ENCODE results near the gene L3MBTL4.

The L3MBTL4 gene

DNA sequence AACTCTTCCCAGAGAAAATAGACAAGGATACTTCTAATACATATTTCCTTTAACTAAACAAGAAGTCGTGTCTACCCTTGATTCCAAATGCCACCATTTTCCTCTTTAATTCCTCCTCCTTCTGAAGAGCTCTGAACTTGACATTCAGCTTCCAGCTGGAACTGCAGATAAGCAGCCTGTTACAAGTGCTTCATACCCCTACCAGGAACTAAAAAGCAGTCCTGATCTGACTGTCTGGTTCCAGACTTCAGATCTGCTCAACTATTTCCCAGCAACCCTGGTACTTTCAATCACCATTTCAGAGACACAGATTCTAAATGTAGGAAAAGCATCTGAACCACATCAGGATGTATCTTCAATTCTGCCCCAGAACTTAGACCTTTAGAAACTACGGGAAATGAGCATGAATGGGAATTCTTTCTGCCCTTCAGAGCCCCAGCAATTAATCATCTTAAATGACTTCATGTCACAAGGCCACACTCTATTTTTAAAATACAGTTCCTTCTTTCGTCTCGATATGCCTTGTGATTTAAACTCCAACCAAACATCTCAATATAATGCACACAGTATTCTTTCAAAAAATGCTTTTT, 159.5 kb downstream of the L3MBTL4 start:
- no peak for DNase-seq (ENCODE audit: low spot score)
- TF ChIP-seq, protein P1, sequence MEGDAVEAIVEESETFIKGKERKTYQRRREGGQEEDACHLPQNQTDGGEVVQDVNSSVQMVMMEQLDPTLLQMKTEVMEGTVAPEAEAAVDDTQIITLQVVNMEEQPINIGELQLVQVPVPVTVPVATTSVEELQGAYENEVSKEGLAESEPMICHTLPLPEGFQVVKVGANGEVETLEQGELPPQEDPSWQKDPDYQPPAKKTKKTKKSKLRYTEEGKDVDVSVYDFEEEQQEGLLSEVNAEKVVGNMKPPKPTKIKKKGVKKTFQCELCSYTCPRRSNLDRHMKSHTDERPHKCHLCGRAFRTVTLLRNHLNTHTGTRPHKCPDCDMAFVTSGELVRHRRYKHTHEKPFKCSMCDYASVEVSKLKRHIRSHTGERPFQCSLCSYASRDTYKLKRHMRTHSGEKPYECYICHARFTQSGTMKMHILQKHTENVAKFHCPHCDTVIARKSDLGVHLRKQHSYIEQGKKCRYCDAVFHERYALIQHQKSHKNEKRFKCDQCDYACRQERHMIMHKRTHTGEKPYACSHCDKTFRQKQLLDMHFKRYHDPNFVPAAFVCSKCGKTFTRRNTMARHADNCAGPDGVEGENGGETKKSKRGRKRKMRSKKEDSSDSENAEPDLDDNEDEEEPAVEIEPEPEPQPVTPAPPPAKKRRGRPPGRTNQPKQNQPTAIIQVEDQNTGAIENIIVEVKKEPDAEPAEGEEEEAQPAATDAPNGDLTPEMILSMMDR (IDR thresholded peaks at IDR 0.05; ENCODE audit: extremely low read depth, missing control alignments), result no peak

DNA sequence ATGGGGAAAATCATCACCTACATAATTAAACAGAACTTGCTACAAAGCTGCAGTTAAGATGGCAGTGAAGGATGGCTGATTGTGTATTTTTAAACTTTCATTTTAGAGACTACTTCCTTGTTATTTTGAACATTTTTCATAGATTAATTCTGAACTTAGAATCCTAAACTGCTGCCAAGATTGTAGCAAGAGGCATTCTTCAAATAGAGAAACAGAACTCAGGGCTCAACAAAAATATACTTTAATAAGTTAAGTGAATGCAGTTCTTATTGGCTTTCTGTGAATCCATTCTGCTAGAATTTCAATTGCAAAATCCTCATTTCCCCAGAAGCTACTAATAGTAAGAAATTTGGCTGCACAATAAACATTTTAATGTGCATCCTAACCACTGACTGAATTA, 160.3 kb downstream of the L3MBTL4 start:
- TF ChIP-seq, protein P1 (IDR thresholded peaks at IDR 0.05; ENCODE audit: extremely low read depth, missing control alignments), result no peak
- no peak for DNase-seq (ENCODE audit: low spot score)

DNA sequence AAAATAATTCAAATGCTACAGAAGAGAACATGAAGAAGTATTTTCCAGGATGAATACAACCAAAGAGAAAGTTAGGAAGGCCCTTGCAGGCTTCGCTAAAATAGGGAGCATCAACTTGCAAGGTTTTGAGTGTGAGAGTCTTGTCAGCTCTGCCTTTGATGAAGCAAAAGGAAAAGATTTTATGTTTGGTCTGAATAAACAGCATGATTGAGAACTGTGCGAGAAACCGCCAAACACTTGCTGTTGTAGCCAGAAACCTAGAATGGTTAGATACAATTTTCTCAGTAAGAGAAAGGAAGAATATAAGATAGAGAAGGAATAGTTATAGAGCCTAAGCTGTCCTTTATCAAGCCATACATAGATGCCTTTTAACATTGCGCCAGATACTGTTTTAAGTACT, 163.6 kb downstream of the L3MBTL4 start:
- no peak for DNase-seq (ENCODE audit: low spot score)
- TF ChIP-seq, protein P1 (IDR thresholded peaks at IDR 0.05; ENCODE audit: extremely low read depth, missing control alignments), result no peak

DNA sequence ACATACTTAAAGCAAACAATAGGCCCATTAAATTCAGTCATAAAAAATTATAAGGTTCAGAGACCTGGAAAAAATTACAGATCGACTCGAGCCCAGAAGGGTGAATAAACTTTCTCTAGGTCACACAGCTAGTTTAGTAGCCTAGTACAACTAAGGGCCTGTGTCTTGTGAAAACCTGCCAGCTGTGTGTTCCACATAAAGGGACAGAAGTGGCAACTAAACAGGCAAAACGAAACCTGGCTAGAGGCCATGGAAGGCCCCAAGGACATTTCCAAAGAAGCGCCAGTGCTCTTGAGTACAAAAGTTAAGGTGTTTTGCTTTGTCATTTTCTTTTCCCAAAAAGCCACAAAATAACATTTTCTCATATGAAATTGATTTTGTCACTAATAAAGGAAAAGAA, 164.9 kb downstream of the L3MBTL4 start:
- TF ChIP-seq, protein P1 (IDR thresholded peaks at IDR 0.05; ENCODE audit: extremely low read depth, missing control alignments), result no peak
- no peak for DNase-seq (ENCODE audit: low spot score)

DNA sequence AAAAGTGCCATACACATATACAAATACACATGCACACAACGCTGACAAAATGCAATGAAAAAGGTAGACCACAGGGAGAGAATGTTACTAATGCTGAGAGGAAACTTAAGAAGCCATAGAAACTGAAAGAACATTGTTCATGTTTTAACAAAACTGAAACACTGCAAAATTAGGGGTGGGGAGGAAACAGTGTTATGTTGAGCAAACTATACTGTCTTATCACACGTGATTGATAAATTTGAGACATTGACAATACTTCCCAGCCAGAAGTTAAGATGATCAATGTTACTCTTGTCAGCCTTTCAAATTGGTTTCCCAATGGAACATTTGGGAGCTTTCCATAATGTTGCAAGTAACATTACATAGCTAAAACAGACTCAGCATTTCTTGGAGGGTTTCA, 165.5 kb downstream of the L3MBTL4 start:
- DNase-seq (ENCODE audit: low spot score), result peak; percentile 68
- TF ChIP-seq, protein P1 (IDR thresholded peaks at IDR 0.05; ENCODE audit: extremely low read depth, missing control alignments), result no peak

DNA sequence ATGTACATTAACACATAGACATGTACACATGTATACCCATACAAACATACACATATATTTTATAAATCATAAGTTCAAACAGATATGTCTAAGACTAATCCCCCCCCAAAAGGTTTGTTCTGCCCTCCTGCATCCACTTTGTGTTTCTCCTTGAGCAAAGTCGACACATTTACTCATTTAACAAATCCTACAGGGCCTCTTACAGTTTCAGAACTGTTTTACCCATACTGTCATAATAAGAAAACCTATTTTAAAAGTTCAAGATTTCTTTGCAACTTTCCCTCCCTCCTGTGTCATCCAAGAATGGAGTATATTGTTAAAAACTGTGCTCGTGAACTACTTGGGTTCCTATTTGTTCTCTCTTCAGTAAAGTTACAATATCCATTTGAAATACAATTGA, 166.7 kb downstream of the L3MBTL4 start:
- TF ChIP-seq, protein P1 (IDR thresholded peaks at IDR 0.05; ENCODE audit: extremely low read depth, missing control alignments), result no peak
- DNase-seq (ENCODE audit: low spot score), result no peak

DNA sequence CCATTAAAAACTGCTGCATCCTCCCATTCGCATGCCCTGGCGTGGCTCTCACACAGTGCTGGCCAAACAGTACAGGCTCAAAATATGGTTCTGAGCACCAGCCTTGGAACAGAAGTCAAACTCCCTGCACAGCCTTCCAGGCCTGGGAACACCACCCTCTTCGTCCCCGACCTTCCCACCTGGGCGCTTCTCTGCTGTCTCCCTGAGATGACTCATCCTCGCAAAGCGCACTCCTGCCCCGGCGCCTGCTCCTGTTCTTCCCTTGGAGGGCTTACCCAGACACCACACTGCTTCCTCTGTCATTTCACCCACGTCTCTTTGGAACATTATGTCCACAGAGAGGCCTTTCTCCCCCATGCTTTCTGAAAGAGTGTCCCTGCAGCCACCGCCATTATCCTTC, 172.7 kb downstream of the L3MBTL4 start:
- TF ChIP-seq, protein P1 (IDR thresholded peaks at IDR 0.05; ENCODE audit: extremely low read depth, missing control alignments), result no peak
- DNase-seq (ENCODE audit: low spot score), result no peak

Measured in GM20000 (cell line).